IMR-90 (cell line): ENCODE measurements around the gene PAPPA. TPM values are rescaled to one million over a fixed set of nuclear protein-coding genes. Genes with fewer than 3 reads are reported as not detected.

Experiments used
- ATAC-seq: fragments of 200-7000 bp; cut with Tn5 transposase; 2 replicates; pipeline ENCODE4 v1.9.1; 2020; ENCODE audit warnings: low read depth, mild to moderate bottlenecking, moderate library complexity
- BruUV-seq: library from RNA; stranded (reverse); fragments of 400-500 nt; replicated peaks from 2 replicates; lab custom pipeline; 2021; lab: Mats Ljungman, UMichigan
- CTCF ChIA-PET: fragments of 300-600 bp; formaldehyde crosslinking; extraction: SDS; loops from one replicate; lab custom pipeline; 2021; ENCODE audit warnings: antibody characterized with exemption; lab: Yijun Ruan, JAX
- POLR2A ChIA-PET: fragments of 300-600 bp; sonication (Branson Sonifier 250); formaldehyde crosslinking; loops from one replicate; lab custom pipeline; 2022; ENCODE audit warnings: antibody characterized with exemption; ENCODE audit not compliant: unreplicated experiment; lab: Charles Lee
- DNase-seq: peaks from one replicate; pipeline ENCODE4 v3.0.0; 2013
- H2AFZ ChIP-seq: replicated peaks from 2 replicates; pipeline ENCODE3; 2013; ENCODE audit warnings: low read length, mild to moderate bottlenecking; ENCODE audit not compliant: poor library complexity
- H2AK5ac ChIP-seq: 2 replicates; pipeline ENCODE4 v1.6.1; 2013; ENCODE audit warnings: low read depth, low read length, inconsistent platforms
- H2AK9ac ChIP-seq: replicated peaks from 2 replicates; pipeline ENCODE3; 2013; ENCODE audit warnings: mild to moderate bottlenecking, low read depth, low read length, moderate library complexity; ENCODE audit not compliant: poor library complexity
- H2BK120ac ChIP-seq: 2 replicates; pipeline ENCODE4 v1.6.1; 2013; ENCODE audit warnings: low read depth, low read length, inconsistent platforms
- H2BK15ac ChIP-seq: 3 replicates; pipeline ENCODE4 v1.6.1; 2013; ENCODE audit warnings: low read depth, low read length, inconsistent platforms
- H2BK20ac ChIP-seq: 2 replicates; pipeline ENCODE4 v1.6.1; 2013; ENCODE audit warnings: low read depth, mild to moderate bottlenecking, inconsistent platforms, low read length, moderate library complexity
- H2BK5ac ChIP-seq: 2 replicates; pipeline ENCODE4 v1.6.1; 2013; ENCODE audit warnings: mild to moderate bottlenecking, low read depth, low read length, inconsistent platforms; ENCODE audit not compliant: poor library complexity, severe bottlenecking
- H3K14ac ChIP-seq: replicated peaks from 2 replicates; pipeline ENCODE4 v1.6.1; 2013; ENCODE audit warnings: low read depth, low read length, inconsistent platforms
- H3K18ac ChIP-seq: 2 replicates; pipeline ENCODE4 v1.6.1; 2013; ENCODE audit warnings: low read depth, low read length, control low read depth
- H3K23ac ChIP-seq: 2 replicates; pipeline ENCODE4 v1.6.1; 2013; ENCODE audit warnings: low read depth, low read length, inconsistent platforms
- H3K27ac ChIP-seq: 2 replicates; pipeline ENCODE4 v1.5.1; 2013; ENCODE audit warnings: mild to moderate bottlenecking, control low read depth, low read length; ENCODE audit not compliant: insufficient read depth
- H3K27me3 ChIP-seq: 2 replicates; pipeline ENCODE4 v1.6.1; 2013; ENCODE audit warnings: low read length; ENCODE audit not compliant: control insufficient read depth, insufficient read depth
- H3K36me3 ChIP-seq: 2 replicates; pipeline ENCODE4 v1.6.1; 2013; ENCODE audit warnings: low read length, mixed read lengths; ENCODE audit not compliant: control insufficient read depth, insufficient read depth
- H3K4ac ChIP-seq: 2 replicates; pipeline ENCODE4 v1.6.1; 2013; ENCODE audit warnings: low read depth, low read length, inconsistent platforms
- H3K4me1 ChIP-seq: 2 replicates; pipeline ENCODE4 v1.6.1; 2013; ENCODE audit warnings: low read length, mixed read lengths; ENCODE audit not compliant: control insufficient read depth, insufficient read depth
- H3K4me2 ChIP-seq: 2 replicates; pipeline ENCODE4 v1.6.1; 2013; ENCODE audit warnings: low read depth, mild to moderate bottlenecking, control low read depth, low read length, moderate library complexity
- H3K4me3 ChIP-seq: 2 replicates; pipeline ENCODE4 v1.5.1; 2013; ENCODE audit warnings: low read depth, mild to moderate bottlenecking, control low read depth, low read length, moderate library complexity; ENCODE audit not compliant: insufficient read depth
- H3K56ac ChIP-seq: 2 replicates; pipeline ENCODE4 v1.6.1; 2013; ENCODE audit warnings: low read length, inconsistent platforms; ENCODE audit not compliant: insufficient read depth; ENCODE audit errors: extremely low read depth
- H3K79me1 ChIP-seq, 2 experiments: 2 replicates each; pipeline ENCODE4 v1.6.1; 2013; ENCODE audit warnings: low read length in 2 of 2, inconsistent platforms in 1 of 2, low read depth in 1 of 2
- H3K9ac ChIP-seq: 2 replicates; pipeline ENCODE4 v1.6.1; 2013; ENCODE audit warnings: low read depth, low read length, control low read depth
- H3K9me1 ChIP-seq: 2 replicates; pipeline ENCODE4 v1.6.1; 2013; ENCODE audit warnings: low read length, inconsistent platforms; ENCODE audit not compliant: insufficient read depth
- H3K9me3 ChIP-seq: 2 replicates; pipeline ENCODE4 v1.6.1; 2013; ENCODE audit warnings: low read length; ENCODE audit not compliant: control insufficient read depth, insufficient read depth
- H4K20me1 ChIP-seq: 2 replicates; pipeline ENCODE4 v1.6.1; 2013; ENCODE audit warnings: low read length, inconsistent platforms; ENCODE audit not compliant: insufficient read depth
- H4K5ac ChIP-seq: 2 replicates; pipeline ENCODE4 v1.6.1; 2013; ENCODE audit warnings: mild to moderate bottlenecking, low read depth, low read length, control low read depth
- H4K8ac ChIP-seq, 2 experiments: 2 replicates each; pipeline ENCODE4 v1.6.1; 2013; ENCODE audit warnings: low read depth in 2 of 2, low read length in 2 of 2, control low read depth in 1 of 2, inconsistent platforms in 1 of 2
- H4K91ac ChIP-seq: 2 replicates; pipeline ENCODE4 v1.6.1; 2013; ENCODE audit warnings: low read depth, low read length, inconsistent platforms; ENCODE audit not compliant: insufficient read depth
- BHLHE40 ChIP-seq: fragments of 150-350 bp; IDR thresholded peaks from 2 replicates; pipeline ENCODE4 v1.6.1; 2016; ENCODE audit warnings: mild to moderate bottlenecking, low read depth, low read length
- CHD1 ChIP-seq: IDR thresholded peaks from 2 replicates; pipeline ENCODE4 v1.6.1; 2012; ENCODE audit warnings: low read depth, low read length, improper control_type of control experiment
- ELK1 ChIP-seq: fragments of 150-350 bp; IDR thresholded peaks from 2 replicates; pipeline ENCODE4 v1.6.1; 2016; ENCODE audit warnings: low read depth, mild to moderate bottlenecking, low read length, moderate library complexity, borderline replicate concordance
- MAZ ChIP-seq: IDR thresholded peaks from 2 replicates; pipeline ENCODE4 v1.6.1; 2012; ENCODE audit warnings: low read depth, mild to moderate bottlenecking, low read length, improper control_type of control experiment, moderate library complexity, borderline replicate concordance
- MXI1 ChIP-seq: IDR thresholded peaks from 2 replicates; pipeline ENCODE4 v1.6.1; 2012; ENCODE audit warnings: low read depth, mild to moderate bottlenecking, low read length, moderate library complexity, borderline replicate concordance
- RAD21 ChIP-seq: IDR thresholded peaks from 2 replicates; pipeline ENCODE4 v1.6.1; 2012; ENCODE audit warnings: low read length, improper control_type of control experiment
- RCOR1 ChIP-seq: IDR thresholded peaks from 2 replicates; pipeline ENCODE4 v1.6.1; 2012; ENCODE audit warnings: mild to moderate bottlenecking, low read length, improper control_type of control experiment; ENCODE audit not compliant: insufficient replicate concordance
- SMC3 ChIP-seq: fragments of 150-350 bp; IDR thresholded peaks from 2 replicates; pipeline ENCODE4 v1.6.1; 2016; ENCODE audit warnings: low read depth, mild to moderate bottlenecking, antibody characterized with exemption, low read length, moderate library complexity
- WGBS, 2 experiments: methylation state at CpG; one replicate each; pipeline versions ENCODE4 v1.1.5 to v1.1.7; 2013; ENCODE audit warnings: missing lambda C conversion rate in 2 of 2; ENCODE audit not compliant: insufficient read length in 1 of 2; ENCODE audit errors: extremely low coverage in 2 of 2; 5-methylcytosine and 5-hydroxymethylcytosine counted together
- dilution Hi-C: fragments of 300-500 bp; cut with HindIII; formaldehyde crosslinking; loops from one replicate; pipeline ENCODE4 v1.14.3; 2018; ENCODE audit warnings: low sequenced_read_pairs; ENCODE audit not compliant: unreplicated experiment
- in situ Hi-C: fragments of 300-500 bp; cut with MboI; formaldehyde crosslinking; loops from 3 replicates; pipeline ENCODE4 v1.14.3; 2019; ENCODE audit warnings: low sequenced_read_pairs, inconsistent platforms, mixed read lengths
- intact Hi-C: fragments of 100-400 bp; cut with micrococcal nuclease; formaldehyde crosslinking; loops from 2 replicates; pipeline ENCODE4 v1.10.0; 2022
- polyA plus RNA-seq, 3 experiments: library from polyadenylated mRNA; depleted of rRNA; stranded (reverse); fragments of >200 nt; gene quantifications; 2 replicates each; pipeline ENCODE4 v1.2.3, GENCODE V29; 2012; ENCODE audit warnings: low replicate concordance in 1 of 3
- total RNA-seq: library from RNA; depleted of rRNA; stranded (reverse); fragments of >200 nt; gene quantifications from 2 replicates; pipeline ENCODE4 v1.2.3, GENCODE V29; 2012

Gene PAPPA
- total and polyA plus RNA-seq, 2 of the 4 experiments (the other 2 are of a cell fraction) = 8.3 to 12.4 TPM

- Histone ChIP-seq H3K27me3 (no peaks in the 10 kb centered on the region), H4K8ac (no peak overlapping the region), H2BK5ac (no peak overlapping the region), H4K91ac (no peak overlapping the region), H2BK15ac (no peak overlapping the region), H3K23ac (no peak overlapping the region), H3K18ac (no peak overlapping the region), H3K79me1 (no peaks in the 10 kb centered on the region), H3K9me1 (peaks cover 8% of the 10 kb centered on the region; the same call in 1 of the 2 replicates), H3K4me2 (no peak overlapping the region), H3K9ac (no peak overlapping the region), H3K9me3 (no peaks in the 10 kb centered on the region), H2AFZ (no peak overlapping the region), H4K5ac (no peak overlapping the region), H3K36me3 (peaks cover 69% of the 10 kb centered on the region), H2AK5ac (no peak overlapping the region), H3K27ac (no peak overlapping the region), H3K56ac (no peak overlapping the region), H3K4me3 (no peak overlapping the region), H4K20me1 (no peaks in the 10 kb centered on the region; the same call in 1 of the 2 replicates), H2AK9ac (no peak overlapping the region), H3K4me1 (no peaks in the 10 kb centered on the region), H3K14ac (no peak overlapping the region), H2BK20ac (no peak overlapping the region), H3K4ac (no peak overlapping the region), H2BK120ac (no peak overlapping the region)
- ChIA-PET CTCF (no interaction called here), POLR2A (no interaction called here)
- BruUV-seq = no TSS peak
- dilution Hi-C loops (no loop called here), in situ Hi-C loops (no loop called here), intact Hi-C loops (loop anchor here (5.0 kb wide), 1 partner anchor 752 kb away; no protein-coding TSS in a partner anchor)
- WGBS, 2 experiments = 98% methylated on average over 6 of the region's 10 CpGs; no CpG with 5 or more reads in 1 of the 2 experiments
- DNase-seq = no peak
- TF ChIP-seq MAZ (no peak), CHD1 (no peak), ELK1 (no peak), MXI1 (no peak), RCOR1 (no peak), BHLHE40 (no peak), SMC3 (no peak), RAD21 (no peak)
- no peak for ATAC-seq
Measured at GRCh38 chr9:116344416-116344815, 190.8 kb downstream of the PAPPA start.
